RWPE2 (cell line): ENCODE data around the gene KDM6B.

Experiments
- ATAC-seq: fragments of 200-7000 bp; cut with Tn5 transposase; 3 replicates; pipeline ENCODE4 v1.9.1; 2021; ENCODE audit warnings: low read depth
- DNase-seq: peaks from one replicate; pipeline ENCODE4 v3.0.0-alpha.2; 2020; ENCODE audit warnings: low spot score
- H3K27ac ChIP-seq: fragments of 450-650 bp; 2 replicates; pipeline ENCODE4 v1.5.1; 2017; ENCODE audit warnings: mild to moderate bottlenecking; ENCODE audit not compliant: poor library complexity, severe bottlenecking
- H3K27me3 ChIP-seq: fragments of 250-450 bp; sonication (Bioruptor Pico); 2 replicates; pipeline ENCODE4 v1.5.1; 2021; ENCODE audit warnings: mild to moderate bottlenecking, moderate library complexity; ENCODE audit not compliant: insufficient read depth, poor library complexity, severe bottlenecking
- H3K36me3 ChIP-seq: fragments of 250-450 bp; sonication (Bioruptor Pico); 2 replicates; pipeline ENCODE4 v1.5.1; 2020; ENCODE audit warnings: low read depth, mild to moderate bottlenecking, moderate library complexity
- H3K4me1 ChIP-seq: fragments of 250-450 bp; sonication (Bioruptor Pico); 2 replicates; pipeline ENCODE4 v1.5.1; 2021; ENCODE audit warnings: mild to moderate bottlenecking, moderate library complexity; ENCODE audit not compliant: insufficient read depth, poor library complexity, severe bottlenecking
- H3K4me3 ChIP-seq: fragments of 250-450 bp; sonication (Bioruptor Pico); 2 replicates; pipeline ENCODE4 v1.5.1; 2021; ENCODE audit warnings: mild to moderate bottlenecking, moderate library complexity; ENCODE audit not compliant: severe bottlenecking
- H3K9me3 ChIP-seq: fragments of 250-450 bp; sonication (Bioruptor Pico); 2 replicates; pipeline ENCODE4 v1.5.1; 2021; ENCODE audit warnings: mild to moderate bottlenecking, moderate library complexity; ENCODE audit not compliant: severe bottlenecking
- CTCF ChIP-seq: fragments of 450-650 bp; IDR thresholded peaks from one replicate; pipeline ENCODE4 v1.5.1; 2017; ENCODE audit warnings: mild to moderate bottlenecking, moderate library complexity; ENCODE audit not compliant: poor library complexity, severe bottlenecking

KDM6B gene

GRCh38 chr17:7833795-7834541 is at the start of gene KDM6B:
TSS of gene KDM6B (plus strand) at chr17:7834217. CDS start at chr17:7845555, 11,338 bp downstream.
- Histone ChIP-seq H3K4me3 (peak within 1 kb of the TSS; percentile 58), H3K36me3 (no peaks in the 10 kb centered on the region), H3K27me3 (no peaks in the 10 kb centered on the region), H3K4me1 (peaks cover 13% of the 10 kb centered on the region), H3K27ac (peak within 1 kb of the TSS; percentile 92), H3K9me3 (no peaks in the 10 kb centered on the region)
- ATAC-seq (peak; percentile 69), DNase-seq (peak; percentile 92)
- no peak for TF ChIP-seq CTCF

GRCh38 chr17:7786866-7787265 is 47.2 kb upstream of the KDM6B start:
- Histone ChIP-seq H3K36me3 (no peaks in the 10 kb centered on the region), H3K9me3 (no peaks in the 10 kb centered on the region), H3K4me1 (no peaks in the 10 kb centered on the region), H3K27ac (no peak overlapping the region), H3K4me3 (no peak overlapping the region), H3K27me3 (no peaks in the 10 kb centered on the region)
- no peak for TF ChIP-seq CTCF
- DNase-seq (no peak), ATAC-seq (no peak)

- ATAC-seq: no peak
- H3K4me1 ChIP-seq: no peaks in the 10 kb centered on the region
- no peak overlapping the region for H3K4me3 ChIP-seq
- no peaks in the 10 kb centered on the region for H3K36me3 ChIP-seq
- H3K9me3 ChIP-seq: no peaks in the 10 kb centered on the region
- DNase-seq: no peak
- no peak for TF ChIP-seq CTCF
- H3K27ac ChIP-seq: no peak overlapping the region
- H3K27me3 ChIP-seq: no peaks in the 10 kb centered on the region
These were observed 44.9 kb upstream of the KDM6B start for GRCh38 chr17:7789131-7789530.

GRCh38 chr17:7790150-7790549 is 43.9 kb upstream of the KDM6B start:
- TF ChIP-seq CTCF: no peak
- no peak overlapping the region for H3K27ac ChIP-seq
- no peaks in the 10 kb centered on the region for H3K36me3 ChIP-seq
- no peak overlapping the region for H3K4me3 ChIP-seq
- no peaks in the 10 kb centered on the region for H3K27me3 ChIP-seq
- ATAC-seq (no peak), DNase-seq (no peak)
- H3K4me1 ChIP-seq: no peaks in the 10 kb centered on the region
- no peaks in the 10 kb centered on the region for H3K9me3 ChIP-seq

- Histone ChIP-seq H3K4me3 (no peak overlapping the region), H3K4me1 (no peaks in the 10 kb centered on the region), H3K27me3 (no peaks in the 10 kb centered on the region), H3K9me3 (no peaks in the 10 kb centered on the region), H3K36me3 (no peaks in the 10 kb centered on the region), H3K27ac (no peak overlapping the region)
- TF ChIP-seq CTCF: no peak
- ATAC-seq: no peak
- DNase-seq: no peak
These were observed 41.4 kb upstream of the KDM6B start for GRCh38 chr17:7792611-7793010.
